ENCODE data around the gene ZMIZ1.

The ZMIZ1 gene

DNA sequence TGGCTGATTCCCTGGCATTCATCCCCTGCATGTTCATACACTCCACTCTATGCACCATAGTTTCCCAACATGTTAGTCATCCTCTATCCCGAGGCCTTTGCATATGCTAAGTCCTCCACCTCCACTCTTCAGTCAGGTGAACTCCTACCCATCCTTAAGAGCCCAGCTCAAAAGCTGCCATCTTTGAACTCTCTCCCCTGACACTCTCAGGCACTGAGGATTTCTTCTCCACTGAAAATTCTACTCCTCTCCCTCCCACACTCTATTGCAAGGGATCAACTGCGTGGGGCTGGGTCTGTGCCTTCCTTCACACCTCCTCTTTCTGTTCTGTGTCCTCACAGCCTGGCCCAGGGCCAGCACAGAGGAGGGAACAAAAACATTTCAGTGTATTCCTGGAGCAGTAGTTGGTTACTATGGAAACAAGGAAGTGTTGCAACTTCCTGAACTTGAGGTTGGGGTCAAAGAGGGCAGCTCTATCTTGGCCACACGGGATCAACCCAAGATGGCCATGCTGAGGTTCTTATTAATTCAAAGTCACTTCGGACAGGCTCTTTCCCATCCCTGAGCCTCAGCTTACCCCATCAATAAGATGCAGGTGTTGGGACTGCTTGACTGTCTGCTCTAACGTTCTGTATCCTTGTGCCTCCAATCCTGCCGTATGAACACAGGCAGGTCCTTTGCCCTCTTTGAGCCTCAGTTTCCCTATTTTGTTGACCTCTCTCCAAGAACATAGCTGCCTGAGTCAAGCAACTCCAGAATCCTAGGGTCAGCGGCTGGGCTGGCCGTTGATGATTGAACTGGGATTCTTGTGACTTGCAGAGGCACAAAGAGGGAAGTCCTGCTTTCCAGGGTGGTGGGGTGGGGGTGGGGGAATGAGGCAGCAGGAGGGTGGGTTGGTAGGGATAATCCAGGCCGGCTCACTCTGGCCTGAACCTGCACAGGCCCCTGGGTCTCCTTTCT, 15.5 kb downstream of the ZMIZ1 start:
- no peak for DNase-seq

DNA sequence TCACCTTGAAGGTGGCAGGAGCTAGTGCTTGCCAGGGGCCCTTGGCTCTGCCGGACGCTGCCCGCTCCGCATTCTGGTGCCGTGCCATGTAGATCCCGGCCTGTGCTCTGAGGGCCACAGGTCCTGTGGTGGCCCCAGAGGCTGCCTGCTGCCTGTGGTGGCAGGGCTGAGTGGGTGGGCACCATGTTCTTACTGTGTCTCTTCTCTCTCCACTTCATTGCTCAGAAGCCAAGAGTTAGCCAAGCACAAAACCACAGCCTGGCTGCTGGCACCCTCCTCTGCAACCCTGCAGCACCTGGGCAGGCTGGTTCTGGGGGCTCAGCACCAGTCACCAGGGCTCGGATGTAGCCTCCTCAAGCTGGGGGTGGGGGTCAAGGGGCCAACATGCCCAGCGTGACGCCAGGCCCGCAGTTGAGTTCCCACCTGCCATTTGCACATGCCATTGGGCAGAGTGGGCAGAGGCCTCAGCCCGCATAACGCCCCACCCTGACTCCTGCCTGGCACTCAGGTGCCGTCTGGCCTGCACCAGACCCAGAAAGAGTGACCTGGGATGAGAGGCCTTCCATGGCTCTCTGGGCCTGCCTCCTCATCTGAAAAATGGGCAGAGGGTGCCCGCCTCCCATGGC, 16.3 kb downstream of the ZMIZ1 start:
- no peak for DNase-seq

DNA sequence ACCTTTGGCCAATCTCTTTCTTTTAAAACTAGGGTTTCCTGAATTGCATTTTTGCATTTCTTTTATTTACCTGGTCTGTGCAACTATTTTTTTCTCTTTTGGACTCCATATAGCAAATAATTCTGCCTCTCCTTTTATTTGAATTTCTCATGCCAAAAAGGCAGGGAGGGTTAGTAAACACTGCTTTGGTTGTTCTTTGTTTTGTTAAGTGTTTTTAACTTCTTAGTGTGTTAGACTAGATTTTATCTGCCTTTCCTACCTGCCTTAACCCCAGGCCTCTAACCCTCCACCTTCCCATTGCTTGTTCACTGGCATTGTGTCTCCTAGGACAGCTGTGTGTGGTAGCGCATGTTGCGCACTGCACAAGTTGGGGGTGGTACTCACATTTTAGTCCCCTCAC, 18.1 kb downstream of the ZMIZ1 start:
- no peak for DNase-seq

DNA sequence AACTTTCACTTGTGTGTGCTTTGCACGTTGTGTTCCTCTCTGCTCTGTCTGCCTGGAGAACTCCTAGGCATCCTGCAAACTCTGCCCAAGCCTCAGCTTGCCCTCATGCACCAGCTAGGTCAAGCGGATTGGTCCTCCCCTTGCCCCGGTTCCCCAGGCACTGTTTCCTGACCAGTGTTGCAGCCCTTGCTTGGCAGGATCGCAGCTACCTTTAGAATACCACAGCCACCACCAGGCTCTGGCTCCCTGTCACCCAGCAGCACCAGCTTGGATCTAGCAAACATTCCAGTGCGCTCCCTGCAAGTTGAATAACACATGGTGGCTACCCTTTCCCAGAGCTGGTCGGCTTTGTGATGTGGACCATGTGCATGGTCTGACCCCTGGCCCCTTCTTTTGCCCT, 19.0 kb downstream of the ZMIZ1 start:
- no peak for DNase-seq

DNA sequence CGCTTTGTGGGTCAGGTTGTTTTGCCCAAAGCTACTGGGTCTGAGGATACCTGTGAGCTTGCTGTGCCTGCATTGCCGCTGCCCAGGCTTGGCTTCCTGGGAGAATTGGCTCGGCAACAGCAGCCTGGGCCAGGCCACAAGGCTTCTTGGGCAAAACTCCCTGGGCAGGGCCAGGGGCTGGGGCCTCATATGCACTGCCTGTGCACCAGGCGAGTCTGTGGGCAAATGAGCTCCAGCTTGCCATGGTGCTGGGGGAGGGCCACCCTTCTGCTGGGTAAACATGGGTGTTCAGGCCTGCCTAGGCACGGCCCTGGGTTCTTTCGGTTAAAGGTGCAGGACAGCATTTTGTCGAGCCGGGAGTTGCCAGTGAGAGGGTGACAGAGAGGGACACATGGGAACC, 19.4 kb downstream of the ZMIZ1 start:
- no peak for DNase-seq

DNA sequence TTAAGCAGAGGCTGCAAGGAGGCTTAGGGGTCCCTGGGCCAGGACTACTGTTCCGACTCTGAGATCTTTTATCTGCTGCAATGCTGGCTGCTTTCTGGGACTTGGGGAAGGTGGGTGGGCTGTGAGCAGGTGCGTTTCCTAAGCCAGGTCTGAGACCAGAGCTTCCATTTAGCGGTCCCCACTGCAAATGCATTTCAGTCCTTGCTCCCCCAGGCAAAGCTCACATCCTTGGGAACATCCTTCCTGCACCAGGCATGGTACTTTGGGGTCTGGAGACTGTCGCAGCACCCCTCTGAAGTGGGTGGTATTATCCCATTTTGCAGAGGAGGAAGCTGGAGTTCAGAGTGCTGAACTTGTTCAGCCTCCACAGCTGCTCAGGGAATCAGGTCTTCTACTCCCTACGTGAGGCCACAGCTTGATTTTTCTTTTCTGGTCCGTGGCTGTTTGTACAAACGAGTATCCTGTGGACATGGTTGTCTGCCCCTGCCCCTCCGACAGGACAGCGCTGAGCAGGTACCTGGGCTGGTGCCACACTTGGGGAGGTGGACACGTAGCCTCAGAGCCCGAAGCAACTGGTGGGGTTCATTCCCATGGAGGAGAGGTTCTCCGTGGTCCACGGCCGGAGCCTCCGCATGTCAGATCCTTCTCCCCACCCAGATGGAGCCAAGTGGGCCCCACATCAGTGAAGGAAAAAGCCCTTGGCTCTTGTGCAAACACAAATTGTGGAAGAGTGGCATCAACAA, 20.0 kb downstream of the ZMIZ1 start:
- DNase-seq, result no peak

DNA sequence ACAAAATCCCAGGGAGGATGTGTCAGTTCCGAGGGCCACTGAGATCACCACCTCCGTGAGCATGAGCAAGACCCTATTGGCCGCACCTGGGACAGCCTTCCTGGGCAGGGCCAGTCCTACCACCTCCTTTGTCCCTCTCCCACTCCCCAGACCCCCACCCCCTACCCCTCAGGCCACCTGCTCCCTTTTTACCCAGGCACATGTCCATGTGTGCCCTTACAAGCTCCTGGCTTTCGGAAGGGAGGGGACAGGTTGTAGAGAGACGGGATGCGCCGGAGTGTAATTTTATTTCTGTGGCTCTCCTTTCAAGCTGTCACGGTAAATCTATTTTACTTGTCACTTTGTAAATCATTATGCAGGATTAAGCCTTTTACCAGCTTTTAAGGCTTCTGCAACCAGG, 20.9 kb downstream of the ZMIZ1 start:
- no peak for DNase-seq

DNA sequence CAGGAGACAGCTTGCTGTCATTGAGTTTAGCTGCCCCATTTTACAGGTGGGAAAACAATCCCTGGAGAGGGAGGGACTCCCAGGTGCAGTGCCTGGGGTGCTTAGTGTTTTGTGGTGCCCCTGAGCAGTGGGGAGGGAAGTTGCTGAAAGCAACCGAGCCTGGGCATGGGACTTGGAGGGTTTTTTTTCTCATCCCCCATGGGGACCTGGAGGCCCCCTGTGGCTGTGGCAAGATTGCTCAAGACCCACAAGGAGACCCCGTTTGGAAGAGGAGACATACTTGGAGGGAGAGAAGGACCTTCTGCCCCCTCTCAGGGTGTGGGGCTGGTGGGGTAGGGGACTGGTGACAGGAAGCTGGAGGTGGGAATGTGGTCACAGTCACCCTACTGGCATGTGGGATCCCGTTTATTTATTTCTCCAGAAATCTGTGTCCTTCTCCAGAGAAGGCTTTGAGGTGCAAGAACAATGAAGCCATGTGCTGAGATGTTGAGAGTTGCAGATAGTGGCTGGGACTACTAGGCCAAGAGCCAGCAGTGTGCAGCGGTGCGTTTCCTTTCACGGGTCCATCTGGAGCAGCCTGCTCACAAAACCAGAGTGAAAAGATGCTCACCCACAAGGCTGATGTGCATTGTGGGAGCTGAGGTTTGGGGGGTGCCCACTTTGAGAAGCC, 21.5 kb downstream of the ZMIZ1 start:
- no peak for DNase-seq

DNA sequence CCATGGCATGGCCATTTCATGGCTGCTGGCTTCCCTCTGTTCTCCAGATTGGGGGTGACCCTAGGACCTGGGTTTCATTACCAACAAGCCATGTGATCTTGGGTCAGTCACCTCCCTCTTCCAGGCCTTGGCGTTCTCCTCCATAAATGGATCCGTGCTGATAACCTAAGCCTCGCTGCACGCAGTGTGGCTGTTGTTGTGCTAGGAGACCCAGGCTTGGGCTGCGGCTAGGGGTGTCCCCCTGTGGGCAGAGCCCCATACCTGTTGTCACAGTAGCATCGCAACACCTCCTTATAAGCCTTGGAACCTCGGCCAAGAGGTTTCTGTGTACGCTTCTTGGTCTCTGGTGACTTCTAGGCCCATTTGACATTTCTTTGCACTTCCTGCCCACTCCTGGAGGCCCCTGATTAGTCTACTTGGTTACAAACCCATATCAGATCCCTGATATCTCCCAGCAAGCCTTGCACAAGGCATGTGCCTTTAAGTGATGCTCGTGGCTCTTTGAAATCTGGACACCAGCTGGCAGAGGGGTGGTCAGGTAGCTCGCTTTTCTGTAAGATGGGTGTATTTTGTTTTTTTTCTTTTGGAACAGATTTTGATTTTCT, 23.6 kb downstream of the ZMIZ1 start:
- no peak for DNase-seq

DNA sequence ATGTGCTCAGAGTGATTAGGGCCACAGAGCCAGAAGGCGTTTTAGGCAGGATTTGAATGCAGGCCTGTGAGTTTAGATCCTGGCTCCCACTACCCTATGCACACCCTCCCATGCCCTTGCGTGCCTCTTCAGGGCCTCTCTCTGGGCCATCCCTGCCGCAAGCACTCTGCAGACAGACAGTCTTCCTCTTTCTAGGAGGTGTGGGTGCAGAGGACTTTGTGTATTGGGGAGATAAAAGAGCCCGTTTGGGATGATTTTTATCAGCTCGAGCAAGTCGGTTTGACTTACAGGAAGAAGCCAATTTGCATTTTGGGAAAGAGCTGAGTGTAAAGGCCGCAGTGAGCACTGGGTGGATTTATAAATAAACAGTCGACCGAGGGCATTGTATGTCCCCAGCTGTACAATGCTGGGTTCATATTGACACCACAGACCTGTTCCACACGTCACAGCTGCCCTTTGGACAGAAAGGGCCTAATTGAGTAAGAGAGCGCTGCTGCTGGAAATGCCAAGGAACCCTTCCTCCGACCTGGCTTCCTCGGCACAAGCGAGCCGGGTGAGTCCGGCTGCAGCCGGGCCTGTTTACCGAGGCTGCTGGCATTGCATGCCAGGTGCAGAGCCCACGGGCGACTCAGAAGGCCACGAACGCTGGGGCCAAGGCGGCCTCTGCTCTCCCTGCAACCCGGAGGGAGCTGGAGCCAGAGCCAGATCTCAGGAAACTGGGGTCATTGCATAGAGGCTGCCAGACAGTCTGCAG, 25.1 kb downstream of the ZMIZ1 start:
- no peak for DNase-seq

DNA sequence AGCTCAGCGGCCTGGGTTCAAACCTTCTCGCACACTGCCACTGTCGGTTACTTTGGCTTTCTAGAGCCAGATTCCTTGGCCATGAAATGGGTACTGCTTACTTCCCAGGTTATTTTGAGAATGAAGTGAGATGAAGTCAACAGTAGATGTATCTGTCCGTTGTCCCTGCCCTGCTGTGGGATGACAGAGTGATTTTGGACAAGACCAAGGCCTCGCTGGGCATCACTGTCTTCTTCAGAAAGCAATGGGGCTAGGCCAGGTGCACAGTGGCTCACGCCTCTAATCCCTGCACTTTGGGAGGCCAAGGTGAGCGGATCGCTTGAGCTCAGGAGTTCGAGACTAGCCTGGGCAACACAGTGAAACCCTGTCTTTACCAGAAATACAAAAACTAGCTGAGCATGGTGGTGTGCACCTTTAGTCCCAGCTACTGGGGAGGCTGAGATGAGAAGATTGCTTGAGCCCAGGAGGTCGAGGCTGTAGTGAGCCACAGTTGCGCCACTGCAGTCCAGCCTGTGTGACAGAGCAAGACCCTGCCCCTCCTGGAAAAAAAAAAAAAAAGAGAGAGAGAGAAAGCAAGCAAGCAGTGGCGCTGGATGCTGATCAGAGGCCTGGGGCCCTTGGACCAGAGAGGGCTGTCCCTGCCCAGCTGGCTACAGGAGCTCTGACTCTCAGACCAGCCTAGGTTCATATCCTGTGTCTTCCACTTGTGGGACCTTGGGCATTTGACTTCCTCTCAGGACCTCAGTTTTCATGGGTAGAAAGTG, 25.8 kb downstream of the ZMIZ1 start:
- DNase-seq, result no peak

DNA sequence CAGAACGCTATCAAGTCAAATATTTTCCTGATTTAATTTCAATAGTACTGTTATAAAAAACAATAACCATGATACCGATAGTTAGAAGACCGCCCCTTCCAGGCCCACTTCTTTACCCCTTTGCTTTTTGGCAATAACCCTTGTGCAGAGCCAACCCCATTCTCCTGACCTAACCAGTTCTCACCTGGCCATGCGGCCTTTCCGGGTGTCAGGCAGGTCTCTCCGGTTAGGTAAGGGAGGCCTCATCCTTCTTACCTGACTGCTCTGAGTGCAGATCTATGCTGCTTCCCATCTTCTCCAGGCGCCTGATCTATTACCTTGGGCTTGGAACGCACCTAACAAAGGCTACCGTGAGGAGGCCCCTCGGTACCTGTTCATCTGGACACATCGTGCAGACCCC, 26.6 kb downstream of the ZMIZ1 start:
- DNase-seq, result no peak

DNA sequence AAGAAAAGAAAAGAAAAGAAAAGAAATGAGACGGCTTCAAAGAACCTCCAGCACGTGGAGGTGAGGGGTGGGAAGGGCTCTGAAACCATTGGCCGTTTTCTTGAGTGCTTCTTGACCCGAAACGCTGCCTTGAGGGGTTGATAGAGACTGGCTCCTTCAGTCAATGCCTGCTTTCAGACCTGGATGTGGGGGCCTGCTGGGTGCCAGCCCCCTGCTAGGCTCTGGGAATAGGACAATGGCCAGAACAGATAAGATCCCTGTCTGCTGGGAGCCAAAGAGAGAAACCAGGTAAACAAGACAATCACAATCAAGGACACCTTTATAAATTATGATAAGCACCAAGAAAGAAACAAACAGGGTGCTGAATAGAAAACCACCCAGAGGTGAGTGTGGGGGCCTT, 27.7 kb downstream of the ZMIZ1 start:
- no peak for DNase-seq

DNA sequence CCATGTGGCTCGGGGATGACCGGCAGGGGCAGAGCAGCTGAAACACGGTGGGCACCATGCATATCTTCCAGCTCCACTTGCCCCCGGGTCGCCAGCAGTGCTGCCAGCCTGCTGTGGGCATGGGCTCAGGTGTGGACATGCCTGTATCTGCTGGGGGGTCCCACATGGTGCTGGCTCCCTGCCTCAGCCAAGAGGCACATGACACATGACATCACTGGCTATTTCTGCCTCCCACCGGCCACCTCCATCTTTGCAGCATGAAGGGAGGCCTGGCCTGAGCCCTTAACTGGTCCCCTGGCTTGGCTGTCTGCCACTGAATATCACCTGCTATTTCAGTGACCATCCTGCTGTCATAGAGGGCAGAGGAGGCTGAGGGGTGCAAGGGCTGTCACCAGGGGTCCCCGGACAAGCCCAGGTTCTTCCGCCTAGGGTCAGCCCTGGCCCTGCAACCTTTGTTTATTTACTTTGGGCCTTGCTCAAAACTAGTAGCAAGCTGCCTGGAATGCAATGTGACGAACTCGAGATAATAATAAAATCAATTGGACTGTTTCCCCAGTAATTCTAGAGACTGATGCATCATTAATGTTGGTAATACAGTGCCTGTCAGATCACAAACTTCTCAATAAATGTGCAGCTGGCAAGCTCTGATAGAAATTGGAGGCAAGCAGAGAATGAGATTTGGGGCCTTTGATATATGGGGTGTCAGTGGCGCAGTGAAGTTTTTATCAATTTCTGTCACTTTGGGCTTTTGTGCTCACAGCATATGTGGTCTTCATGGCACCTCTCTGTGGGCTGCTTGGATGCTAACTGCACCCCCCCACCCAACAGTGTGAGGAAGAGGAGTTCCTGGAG, 28.5 kb downstream of the ZMIZ1 start:
- DNase-seq, result no peak

DNA sequence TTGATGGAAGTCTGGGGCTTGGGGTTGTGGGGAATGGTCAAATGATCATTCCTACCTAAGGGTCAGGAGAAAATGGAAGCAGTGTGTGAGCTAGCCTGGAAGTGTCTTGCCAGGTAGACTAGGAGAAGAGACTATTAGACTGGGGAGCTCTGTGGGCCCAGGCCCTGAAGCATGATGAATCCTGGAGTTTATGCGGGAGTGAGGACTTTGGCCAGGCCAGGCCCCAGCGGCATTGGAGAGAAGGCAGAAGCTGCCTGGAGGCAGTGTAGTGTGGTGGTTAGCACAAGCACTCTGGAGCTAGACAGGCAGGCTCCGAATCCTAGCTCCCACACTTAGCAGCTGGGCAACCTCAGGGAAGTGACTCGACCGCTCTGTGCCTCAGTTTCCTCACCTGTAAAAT, 29.3 kb downstream of the ZMIZ1 start:
- no peak for DNase-seq

DNA sequence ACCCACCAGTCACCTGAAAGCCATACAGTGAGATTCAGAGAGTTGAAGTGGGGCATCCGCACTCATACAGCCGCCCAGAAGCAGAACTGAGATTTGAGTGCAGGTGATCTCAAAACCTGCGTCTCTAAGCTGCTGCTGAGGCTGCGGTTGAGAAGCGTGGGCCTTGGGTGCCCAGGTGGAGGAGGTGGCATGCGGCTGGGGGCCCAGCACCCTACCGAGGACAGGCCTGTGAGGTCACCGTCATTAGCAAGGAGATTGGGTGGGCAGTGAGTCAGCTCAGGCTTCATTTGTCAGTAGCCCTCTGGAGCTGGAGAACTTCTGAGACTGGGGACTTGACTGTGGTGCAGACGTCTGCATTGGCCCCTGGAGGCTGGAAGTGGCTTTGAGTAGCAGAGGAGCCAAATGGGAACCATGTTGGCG, 29.8 kb downstream of the ZMIZ1 start:
- no peak for DNase-seq

DNA sequence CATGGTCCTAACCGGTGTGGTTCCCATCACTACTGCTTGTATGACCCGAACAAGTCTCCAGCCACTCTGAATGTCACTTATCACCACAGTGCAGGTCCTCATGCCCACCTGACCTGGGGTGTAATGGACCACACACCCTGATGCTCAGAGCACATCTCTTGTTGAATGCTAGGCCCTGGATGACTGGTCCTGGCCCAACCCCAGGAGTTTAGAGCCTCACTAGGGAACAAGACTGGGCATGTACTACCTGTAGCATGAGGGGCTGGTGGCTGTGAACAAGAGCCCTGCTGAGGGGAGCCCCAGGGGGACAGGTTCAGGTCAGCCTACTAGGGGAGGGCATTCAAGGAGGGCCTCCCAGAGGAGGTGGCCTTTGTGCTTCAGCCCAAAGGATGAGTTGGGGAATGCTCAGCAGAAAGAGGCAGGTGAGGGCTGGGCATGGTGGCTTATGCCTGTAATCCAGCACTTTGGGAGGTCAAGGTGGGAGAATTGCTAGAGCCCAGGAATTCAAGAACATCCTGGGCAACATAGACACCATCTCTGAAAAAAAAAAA, 31.2 kb downstream of the ZMIZ1 start:
- DNase-seq, result no peak

DNA sequence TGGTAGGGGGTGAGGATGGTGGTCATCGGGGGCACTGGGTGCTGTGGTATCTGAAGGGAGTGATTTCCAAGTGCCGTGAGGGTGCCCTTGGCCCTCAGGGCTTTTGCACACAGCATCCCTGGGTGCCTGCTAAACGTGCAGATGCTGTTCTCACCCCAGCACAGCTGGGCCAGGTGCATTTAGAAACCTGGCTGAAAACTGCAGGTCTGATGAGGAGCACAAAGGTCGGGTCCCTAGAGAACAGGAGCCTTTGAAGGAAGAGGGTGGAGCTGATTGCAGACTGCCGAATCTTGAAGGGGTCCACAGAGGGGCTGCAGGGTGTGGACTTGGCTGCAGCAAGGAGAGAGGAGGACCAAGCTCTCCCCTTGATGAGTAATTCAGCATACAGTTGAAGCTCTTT, 32.0 kb downstream of the ZMIZ1 start:
- no peak for DNase-seq

DNA sequence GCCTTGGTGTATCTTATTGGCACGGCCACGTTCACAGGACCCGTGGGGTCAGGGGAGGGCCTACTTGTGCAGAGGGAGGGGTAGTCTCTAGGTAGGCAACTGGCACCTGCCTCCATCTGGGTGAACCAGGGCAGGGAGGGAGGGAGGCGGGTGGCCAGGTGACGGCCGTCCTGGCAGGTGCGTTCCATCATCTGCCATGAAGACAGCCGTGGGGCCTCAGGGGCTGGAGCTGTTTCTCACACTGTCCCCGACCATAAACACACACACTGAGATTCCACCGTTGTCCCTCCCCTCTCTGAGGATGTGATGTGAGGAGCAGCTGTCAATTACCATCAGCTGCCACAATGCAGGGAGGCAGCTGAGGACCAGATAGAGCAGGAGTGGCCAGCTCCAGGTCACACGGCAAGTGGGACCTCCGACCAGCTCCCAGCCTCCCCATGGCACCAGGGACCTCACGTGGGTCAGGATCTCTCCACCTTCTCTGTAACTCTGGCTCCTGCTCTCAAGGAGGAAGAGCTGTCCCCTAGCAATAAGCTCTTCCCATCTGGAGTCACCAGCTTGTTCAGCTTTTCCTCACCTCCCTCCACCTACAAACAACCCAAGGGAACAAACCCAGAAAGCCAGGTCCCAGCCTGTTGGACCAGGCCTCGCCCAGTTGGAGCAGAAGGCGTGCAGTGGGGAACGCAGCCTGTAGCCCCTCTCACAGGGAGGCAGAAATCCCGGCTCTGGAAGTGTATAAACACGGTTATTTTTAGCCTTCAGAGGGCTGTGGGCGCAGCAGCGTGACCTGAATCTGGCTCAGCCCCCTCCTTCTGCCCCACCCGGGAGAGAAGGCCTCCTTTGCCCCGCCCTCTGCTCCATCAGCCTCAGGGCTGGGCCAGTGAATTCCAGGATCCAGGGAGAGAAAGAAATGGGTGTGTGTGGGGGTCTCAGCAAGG, 33.1 kb downstream of the ZMIZ1 start:
- DNase-seq, result no peak
